HCT116 (cell line): ENCODE measurements around the gene CMIP. TPM values are rescaled to one million over a fixed set of nuclear protein-coding genes. Genes with fewer than 3 reads are reported as not detected.

Source experiments
- ATAC-seq: fragments of 200-7000 bp; cut with Tn5 transposase; 2 replicates; pipeline ENCODE4 v1.9.1; 2020; ENCODE audit warnings: mild to moderate bottlenecking, moderate library complexity
- BruUV-seq: library from RNA; stranded (reverse); fragments of 400-500 nt; replicated peaks from 2 replicates; lab custom pipeline; 2021; lab: Mats Ljungman, UMichigan
- CTCF ChIA-PET: fragments of 300-600 bp; sonication (Branson Sonifier 250); formaldehyde crosslinking; loops from one replicate; lab custom pipeline; 2021; ENCODE audit warnings: antibody characterized with exemption; lab: Charles Lee
- POLR2A ChIA-PET: fragments of 300-600, 350-600 bp; sonication (Branson Sonifier 250); formaldehyde crosslinking; loops from one replicate; lab custom pipeline; 2021; ENCODE audit warnings: antibody characterized with exemption; lab: Charles Lee
- RAD21 ChIA-PET, 2 experiments: fragments of 300-600 bp; sonication (Branson Sonifier 250); formaldehyde crosslinking; loops; one replicate each; lab custom pipeline; 2023; ENCODE audit warnings: low total read pairs in 2 of 2; ENCODE audit not compliant: uncharacterized antibody in 2 of 2, unreplicated experiment in 2 of 2, low non-redundant PET in 1 of 2; lab: Charles Lee
- DNase-seq: peaks from one replicate; pipeline ENCODE4 v3.0.0-alpha.2; 2010; ENCODE audit warnings: low read depth, low spot score
- H2AFZ ChIP-seq: fragments of 200-600 bp; shearing (Covaris generic), sonication (generic); 2 replicates; pipeline ENCODE4 v1.6.1; 2017; ENCODE audit warnings: low read depth, mixed run types, mixed read lengths, antibody characterized with exemption, low read length; ENCODE audit not compliant: poor library complexity, severe bottlenecking
- H3K27ac ChIP-seq: 2 replicates; pipeline ENCODE4 v1.5.1; 2012; ENCODE audit warnings: low read depth, low read length
- H3K27me3 ChIP-seq: fragments of 200-600 bp; sonication (generic); 2 replicates; pipeline ENCODE4 v1.6.1; 2016; ENCODE audit warnings: mixed run types, low read length, mixed read lengths; ENCODE audit not compliant: insufficient read depth
- H3K36me3 ChIP-seq, 2 experiments: fragments of 200-500 bp in 1 of 2; fragments of 200-600 bp in 1 of 2; sonication (Bioruptor generic) in 1 of 2; sonication (generic) in 1 of 2; 2 replicates each; pipeline versions ENCODE4 v1.5.1 to v1.6.1; 2014 to 2016; ENCODE audit warnings: low read length in 2 of 2, inconsistent platforms in 1 of 2, mixed read lengths in 1 of 2, mixed run types in 1 of 2; ENCODE audit not compliant: insufficient read depth in 2 of 2, control insufficient read depth in 1 of 2
- H3K4me1 ChIP-seq, 2 experiments: fragments of 200-600 bp in 1 of 2; sonication (generic) in 1 of 2; 2 replicates each; pipeline versions ENCODE4 v1.5.1 to v1.6.1; 2012 to 2017; ENCODE audit warnings: low read length in 2 of 2, inconsistent platforms in 1 of 2, mild to moderate bottlenecking in 1 of 2, mixed read lengths in 1 of 2, mixed run types in 1 of 2, moderate library complexity in 1 of 2; ENCODE audit not compliant: insufficient read depth in 2 of 2, control insufficient read depth in 1 of 2
- H3K4me2 ChIP-seq: fragments of 200-600 bp; sonication (generic); 2 replicates; pipeline ENCODE4 v1.6.1; 2017; ENCODE audit warnings: mixed run types, low read length, mixed read lengths
- H3K4me3 ChIP-seq, 2 experiments: fragments of 200-600 bp in 1 of 2; sonication (generic) in 1 of 2; replicated peaks in 1 of 2; 2 replicates each; pipeline ENCODE4 v1.5.1; 2011 to 2016; ENCODE audit warnings: low read length in 2 of 2, control low read depth in 1 of 2, low read depth in 1 of 2, mild to moderate bottlenecking in 1 of 2, mixed read lengths in 1 of 2, mixed run types in 1 of 2
- H3K79me2 ChIP-seq: fragments of 200-600 bp; sonication (generic); 2 replicates; pipeline ENCODE4 v1.6.1; 2017; ENCODE audit warnings: mild to moderate bottlenecking, mixed run types, low read length, moderate library complexity, mixed read lengths; ENCODE audit not compliant: insufficient read depth
- H3K9ac ChIP-seq: fragments of 200-600 bp; sonication (generic); 2 replicates; pipeline ENCODE4 v1.6.1; 2016; ENCODE audit warnings: low read length, mixed read lengths
- H3K9me2 ChIP-seq: fragments of 200-600 bp; sonication (generic), shearing (Covaris generic); 2 replicates; pipeline ENCODE4 v1.6.1; 2017; ENCODE audit warnings: mixed run types, mild to moderate bottlenecking, moderate library complexity; ENCODE audit not compliant: insufficient read depth
- H3K9me3 ChIP-seq, 2 experiments: fragments of 200-500 bp in 1 of 2; fragments of 200-600 bp in 1 of 2; sonication (Bioruptor generic) in 1 of 2; sonication (generic) in 1 of 2; 2 replicates each; pipeline ENCODE4 v1.6.1; 2014 to 2017; ENCODE audit warnings: low read length in 2 of 2, mixed read lengths in 2 of 2, inconsistent platforms in 1 of 2, low read depth in 1 of 2, mild to moderate bottlenecking in 1 of 2, mixed run types in 1 of 2, moderate library complexity in 1 of 2; ENCODE audit not compliant: control insufficient read depth in 1 of 2, insufficient read depth in 1 of 2
- H4K20me1 ChIP-seq: fragments of 200-600 bp; sonication (generic), shearing (Covaris generic); 2 replicates; pipeline ENCODE4 v1.6.1; 2017; ENCODE audit warnings: mixed run types, mild to moderate bottlenecking, moderate library complexity; ENCODE audit not compliant: insufficient read depth
- CBX3 ChIP-seq: IDR thresholded peaks from 2 replicates; pipeline ENCODE4 v1.6.1; 2012; ENCODE audit warnings: low read depth
- CEBPB ChIP-seq: IDR thresholded peaks from 2 replicates; pipeline ENCODE4 v1.6.1; 2012; ENCODE audit warnings: low read depth
- EGR1 ChIP-seq: IDR thresholded peaks from 2 replicates; pipeline ENCODE4 v1.6.1; 2012; ENCODE audit warnings: low read depth
- EZH2 ChIP-seq: fragments of 200-600 bp; sonication (generic); IDR thresholded peaks from 2 replicates; pipeline ENCODE4 v1.6.1; 2017; ENCODE audit warnings: antibody characterized with exemption, mixed run types
- EZH2phosphoT487 ChIP-seq: fragments of 200-600 bp; IDR thresholded peaks from 2 replicates; pipeline ENCODE4 v1.6.1; 2018; ENCODE audit warnings: antibody characterized with exemption, borderline replicate concordance
- FOSL1 ChIP-seq: IDR thresholded peaks from 2 replicates; pipeline ENCODE4 v1.6.1; 2012; ENCODE audit warnings: low read depth
- JUND ChIP-seq: IDR thresholded peaks from 2 replicates; pipeline ENCODE4 v1.6.1; 2012
- POLR2A ChIP-seq: IDR thresholded peaks from 2 replicates; pipeline ENCODE4 v1.7.0; 2011; ENCODE audit warnings: borderline replicate concordance; ENCODE audit not compliant: insufficient read depth, insufficient read length; ENCODE audit errors: extremely low read depth
- POLR2AphosphoS5 ChIP-seq: IDR thresholded peaks from 2 replicates; pipeline ENCODE4 v1.6.1; 2011; ENCODE audit warnings: mild to moderate bottlenecking, low read depth, low read length, moderate library complexity
- SIN3A ChIP-seq: IDR thresholded peaks from 2 replicates; pipeline ENCODE4 v1.6.1; 2012; ENCODE audit warnings: low read depth
- SRF ChIP-seq: IDR thresholded peaks from 2 replicates; pipeline ENCODE4 v1.6.1; 2012; ENCODE audit warnings: low read depth
- YY1 ChIP-seq: IDR thresholded peaks from 2 replicates; pipeline ENCODE4 v1.6.1; 2011; ENCODE audit warnings: low read length, low read depth, moderate library complexity, mild to moderate bottlenecking; ENCODE audit not compliant: insufficient replicate concordance; ENCODE audit errors: extremely low read depth
- ZFX ChIP-seq: fragments of 450-650 bp; IDR thresholded peaks from 2 replicates; pipeline ENCODE4 v1.6.1; 2017
- intact Hi-C: fragments of 100-400 bp; cut with micrococcal nuclease; formaldehyde crosslinking; loops from 2 replicates; pipeline ENCODE4 v1.10.0; 2022
- total RNA-seq: library from RNA; stranded (reverse); gene quantifications from one replicate; pipeline ENCODE4 v1.2.1, GENCODE V29; 2021; ENCODE audit not compliant: unreplicated experiment
- TF ChIP-seq, protein P1 (sequence below): IDR thresholded peaks from 2 replicates; pipeline ENCODE4 v1.6.1; 2012
- TF ChIP-seq, protein P2 (sequence below), 3 experiments: fragments of 200-600 bp in 1 of 3; sonication (generic) in 1 of 3; IDR thresholded peaks in 2 of 3; conservative IDR thresholded peaks in 1 of 3; 2 replicates each; pipeline ENCODE4 v1.5.1; 2012 to 2017; ENCODE audit warnings: low read depth in 2 of 3, low read length in 2 of 3, antibody characterized with exemption in 1 of 3, borderline replicate concordance in 1 of 3, control low read depth in 1 of 3, mild to moderate bottlenecking in 1 of 3, mixed read lengths in 1 of 3, mixed run types in 1 of 3, moderate library complexity in 1 of 3; ENCODE audit not compliant: insufficient read depth in 1 of 3
- TF ChIP-seq, protein P3 (sequence below): IDR thresholded peaks from 2 replicates; pipeline ENCODE4 v1.6.1; 2012

The CMIP gene
- total RNA-seq, 1 experiment from 2014 or later, result 64.6 TPM

DNA sequence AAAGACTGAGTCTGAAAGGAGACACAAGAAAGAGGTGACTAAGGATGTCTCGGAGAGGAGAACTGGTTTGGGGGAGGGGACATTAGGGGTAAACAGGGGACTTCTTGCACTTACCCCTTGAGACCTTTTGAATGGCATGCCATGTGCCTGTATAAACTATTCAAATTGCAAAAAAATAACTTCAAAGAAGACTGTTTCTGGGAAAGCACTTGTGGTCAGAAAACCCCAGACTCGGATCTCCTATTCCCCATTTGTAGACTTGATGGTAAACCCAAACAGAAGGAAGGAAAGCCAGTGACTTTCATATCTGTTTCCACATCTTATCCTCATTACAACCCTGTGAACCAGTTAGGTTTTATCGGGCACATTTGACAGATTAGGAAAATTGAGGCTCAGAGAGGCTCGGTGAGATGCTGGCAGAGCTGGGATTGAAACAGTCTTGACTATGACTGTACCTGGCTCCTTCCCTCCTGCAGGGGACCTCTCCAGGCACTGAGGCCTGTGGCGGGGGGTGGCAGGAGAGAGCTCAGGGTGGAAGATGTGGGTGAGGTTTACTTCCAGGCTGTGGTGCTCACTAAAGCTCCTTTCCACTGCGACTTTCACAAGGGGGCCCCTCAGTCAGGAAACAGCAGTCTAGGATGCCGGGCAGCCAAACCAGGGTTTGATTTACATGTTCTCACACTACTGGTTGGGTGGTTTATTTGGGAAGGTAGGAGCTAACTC is 304.0 kb downstream of the CMIP start:
- no peak overlapping the region for H3K27ac ChIP-seq
- intact Hi-C loops, result loop anchor here (5.0 kb wide), 1 partner anchor 124 kb away; no protein-coding TSS in a partner anchor
- H3K9me2 ChIP-seq, result no peaks in the 10 kb centered on the region
- H2AFZ ChIP-seq, result no peak overlapping the region
- H3K4me2 ChIP-seq, result no peak overlapping the region
- TF ChIP-seq CEBPB, result no peak
- H3K4me3 ChIP-seq, result no peak overlapping the region
- BruUV-seq, result no TSS peak
- DNase-seq (no peak), ATAC-seq (no peak)
- H3K9me3 ChIP-seq, result no peaks in the 10 kb centered on the region
- H3K27me3 ChIP-seq, result no peaks in the 10 kb centered on the region
- ChIA-PET RAD21 (no interaction called here), CTCF (interaction anchor here (2.1 kb wide), 1 partner anchor 125 kb away, joined by 6 read pairs; no protein-coding TSS in a partner anchor), POLR2A (no interaction called here)
- no peaks in the 10 kb centered on the region for H4K20me1 ChIP-seq
- H3K36me3 ChIP-seq, result no peaks in the 10 kb centered on the region
- H3K4me1 ChIP-seq, result peaks cover 4 to 32% of the 10 kb centered on the region in 2 experiments; a peak in 3 of 4 replicates
- no peaks in the 10 kb centered on the region for H3K79me2 ChIP-seq
- H3K9ac ChIP-seq, result no peak overlapping the region

DNA sequence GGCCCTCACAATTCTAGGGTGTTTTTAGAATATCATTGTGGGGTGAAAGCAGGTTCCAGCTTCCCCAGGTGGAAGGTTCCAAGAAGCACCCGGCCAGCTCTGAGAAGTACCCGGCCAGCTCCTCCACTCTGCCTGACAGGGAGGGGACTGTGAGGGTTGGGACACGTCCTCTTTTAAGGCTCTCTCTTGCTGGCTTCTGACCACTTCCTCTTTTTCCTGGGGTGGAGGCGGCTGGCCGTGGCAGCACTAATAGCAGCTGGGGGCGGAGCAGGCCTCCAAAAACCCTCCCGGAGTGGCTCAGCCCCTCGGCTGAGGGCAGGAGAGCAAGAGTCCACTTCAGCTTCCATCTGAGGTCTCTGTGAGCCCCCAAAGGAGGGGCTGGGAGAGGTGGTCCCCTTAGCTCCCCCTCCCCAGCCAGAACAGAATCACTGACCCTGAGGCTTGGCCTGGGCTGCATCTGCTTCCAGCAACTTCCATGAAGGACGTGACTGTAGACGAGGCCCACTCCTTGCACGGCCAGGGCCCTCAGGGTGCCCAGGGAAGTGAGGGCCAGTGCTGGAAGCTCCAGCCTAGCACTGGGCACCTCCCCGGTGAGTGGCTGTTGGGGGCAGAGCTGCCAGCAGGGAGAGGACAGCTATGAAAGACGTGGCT is 307.7 kb downstream of the CMIP start:
- no peak for TF ChIP-seq YY1
- TF ChIP-seq CEBPB, result no peak
- TF ChIP-seq POLR2AphosphoS5, result no peak
- no peak for TF ChIP-seq SRF
- TF ChIP-seq ZFX, result no peak
- no peak for TF ChIP-seq JUND
- no peak for TF ChIP-seq EZH2
- TF ChIP-seq SIN3A, result no peak
- TF ChIP-seq, protein P1, sequence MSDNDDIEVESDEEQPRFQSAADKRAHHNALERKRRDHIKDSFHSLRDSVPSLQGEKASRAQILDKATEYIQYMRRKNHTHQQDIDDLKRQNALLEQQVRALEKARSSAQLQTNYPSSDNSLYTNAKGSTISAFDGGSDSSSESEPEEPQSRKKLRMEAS, result no peak
- TF ChIP-seq, protein P2, sequence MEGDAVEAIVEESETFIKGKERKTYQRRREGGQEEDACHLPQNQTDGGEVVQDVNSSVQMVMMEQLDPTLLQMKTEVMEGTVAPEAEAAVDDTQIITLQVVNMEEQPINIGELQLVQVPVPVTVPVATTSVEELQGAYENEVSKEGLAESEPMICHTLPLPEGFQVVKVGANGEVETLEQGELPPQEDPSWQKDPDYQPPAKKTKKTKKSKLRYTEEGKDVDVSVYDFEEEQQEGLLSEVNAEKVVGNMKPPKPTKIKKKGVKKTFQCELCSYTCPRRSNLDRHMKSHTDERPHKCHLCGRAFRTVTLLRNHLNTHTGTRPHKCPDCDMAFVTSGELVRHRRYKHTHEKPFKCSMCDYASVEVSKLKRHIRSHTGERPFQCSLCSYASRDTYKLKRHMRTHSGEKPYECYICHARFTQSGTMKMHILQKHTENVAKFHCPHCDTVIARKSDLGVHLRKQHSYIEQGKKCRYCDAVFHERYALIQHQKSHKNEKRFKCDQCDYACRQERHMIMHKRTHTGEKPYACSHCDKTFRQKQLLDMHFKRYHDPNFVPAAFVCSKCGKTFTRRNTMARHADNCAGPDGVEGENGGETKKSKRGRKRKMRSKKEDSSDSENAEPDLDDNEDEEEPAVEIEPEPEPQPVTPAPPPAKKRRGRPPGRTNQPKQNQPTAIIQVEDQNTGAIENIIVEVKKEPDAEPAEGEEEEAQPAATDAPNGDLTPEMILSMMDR (IDR thresholded peaks at IDR 0.05 in 2 of 3, conservative IDR thresholded peaks at IDR 0.05 in 1 of 3; ENCODE audit: borderline replicate concordance in 1 of 3, insufficient read depth in 1 of 3, low read depth in 2 of 3, low read length in 2 of 3), result no peak
- no peak for TF ChIP-seq CBX3
- TF ChIP-seq, protein P3, sequence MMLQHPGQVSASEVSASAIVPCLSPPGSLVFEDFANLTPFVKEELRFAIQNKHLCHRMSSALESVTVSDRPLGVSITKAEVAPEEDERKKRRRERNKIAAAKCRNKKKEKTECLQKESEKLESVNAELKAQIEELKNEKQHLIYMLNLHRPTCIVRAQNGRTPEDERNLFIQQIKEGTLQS, result no peak
- no peak for TF ChIP-seq EZH2phosphoT487
- no peak for TF ChIP-seq FOSL1
- no peak for TF ChIP-seq POLR2A
- no peak for TF ChIP-seq EGR1
- TF ChIP-seq, all 23 proteins: peak for 0
- RAD21 ChIA-PET, result no interaction called here
- DNase-seq, result no peak
- POLR2A ChIA-PET, result interaction anchor here (1.0 kb wide), 1 partner anchor 22 kb away, joined by 3 read pairs; no protein-coding TSS in a partner anchor
- H3K9me3 ChIP-seq, result no peaks in the 10 kb centered on the region
- no peaks in the 10 kb centered on the region for H3K27me3 ChIP-seq
- H3K36me3 ChIP-seq, result no peaks in the 10 kb centered on the region
- no peak overlapping the region for H2AFZ ChIP-seq
- H3K79me2 ChIP-seq, result no peaks in the 10 kb centered on the region
- no TSS peak for BruUV-seq
- H3K4me3 ChIP-seq, result no peak overlapping the region
- no peaks in the 10 kb centered on the region for H3K9me2 ChIP-seq
- peak overlapping the region; percentile 32; the same call in 1 of the 2 replicates for H3K4me2 ChIP-seq
- H4K20me1 ChIP-seq, result no peaks in the 10 kb centered on the region
- H3K9ac ChIP-seq, result no peak overlapping the region
- ATAC-seq, result peak; percentile 47
- intact Hi-C loops, result no loop called here
- peaks cover 0 to 14% of the 10 kb centered on the region in 2 experiments; a peak in 2 of 4 replicates for H3K4me1 ChIP-seq
- CTCF ChIA-PET, result no interaction called here
- no peak overlapping the region for H3K27ac ChIP-seq
